Activated CD4-positive, alpha-beta T cell treated with anti-CD3 and anti-CD28 coated beads, Interleukin-2, amount 10 ng/mL, durations not matched to agents 7 days and 5 days (primary cell): ENCODE results near the gene SERGEF. TPM values are rescaled to one million over a fixed set of nuclear protein-coding genes. Genes with fewer than 3 reads are reported as not detected.

ENCODE experiments used
- total RNA-seq, 2 experiments: library from RNA; stranded (reverse); gene quantifications; one replicate each; pipeline ENCODE4 v1.2.3, GENCODE V29; 2021

SERGEF gene
- total RNA-seq, 2 experiments from 2014 or later = 33.7 to 33.9 TPM

Other genes starting within 250 kb of the SERGEF start
- gene TPH1, start 33.2 kb upstream of the SERGEF start, total RNA-seq = under 1 TPM; 0.23 to 0.35 TPM
- 10 to 100 TPM; 25.2 to 26.6 TPM for gene SAAL1, start 93.0 kb upstream of the SERGEF start, total RNA-seq
- gene MRGPRX3, start 119.5 kb upstream of the SERGEF start, total RNA-seq = not detected
- gene MRGPRX4, start 159.8 kb upstream of the SERGEF start, total RNA-seq = not detected
- not detected for gene SAA4, start 223.8 kb upstream of the SERGEF start, total RNA-seq
- gene SAA2, start 235.6 kb upstream of the SERGEF start, total RNA-seq = under 1 TPM in 1 of 2 experiments, not detected in 1; 0.27 TPM